T-cell (primary cell): ENCODE data around the gene GRIA3. TPM values are rescaled to one million over a fixed set of nuclear protein-coding genes. Genes with fewer than 3 reads are reported as not detected.

Source experiments
- ATAC-seq, 4 experiments: fragments of 200-7000 bp in 3 of 4; fragments of 150-1000 bp in 1 of 4; cut with Tn5 transposase; replicated peaks in 1 of 4; 1 replicate in 3 of 4; 2 replicates in 1 of 4; pipeline ENCODE4 v1.10.0; 2021; ENCODE audit warnings: moderate library complexity in 3 of 4, mild to moderate bottlenecking in 2 of 4, moderate number of reproducible peaks in 1 of 4
- CTCF ChIA-PET, 2 donors: fragments of 300-600 bp; sonication (Branson Sonifier 250); formaldehyde crosslinking; loops; one replicate each; lab custom pipeline; 2022; ENCODE audit warnings: antibody characterized with exemption in 2 of 2; lab: Charles Lee
- POLR2A ChIA-PET, 2 donors: fragments of 300-600 bp; sonication (Branson Sonifier 250); formaldehyde crosslinking; loops; one replicate each; lab custom pipeline; 2022; ENCODE audit warnings: antibody characterized with exemption in 2 of 2; lab: Charles Lee
- DNase-seq, 35 experiments: peaks; one replicate each; pipeline versions ENCODE4 v3.0.0 to v3.0.0-alpha.2; 2013 to 2023
- H3K27ac ChIP-seq: one replicate; pipeline ENCODE4 v1.5.1; 2013; ENCODE audit warnings: low read length
- H3K27me3 ChIP-seq, 2 experiments: replicated peaks in 1 of 2; 1 replicate in 1 of 2; 2 replicates in 1 of 2; pipeline versions ENCODE4 v1.6.1 to v1.7.0; 2013; ENCODE audit warnings: low read length in 1 of 2, mixed read lengths in 1 of 2; ENCODE audit not compliant: control insufficient read depth in 2 of 2, insufficient read depth in 2 of 2; ENCODE audit errors: extremely low read depth in 1 of 2
- H3K36me3 ChIP-seq, 2 donors: 1 replicate in 1 of 2; 2 replicates in 1 of 2; pipeline versions ENCODE4 v1.6.1 to v1.7.0; 2013; ENCODE audit warnings: low read length in 1 of 2; ENCODE audit not compliant: control insufficient read depth in 2 of 2, insufficient read depth in 1 of 2; ENCODE audit errors: extremely low read depth in 1 of 2
- H3K4me1 ChIP-seq, 2 experiments: 1 replicate in 1 of 2; 2 replicates in 1 of 2; pipeline versions ENCODE4 v1.6.1 to v1.7.0; 2013; ENCODE audit warnings: low read length in 2 of 2, mixed read lengths in 1 of 2; ENCODE audit not compliant: insufficient read depth in 2 of 2, control insufficient read depth in 1 of 2; ENCODE audit errors: extremely low read depth in 1 of 2
- H3K4me3 ChIP-seq, 2 donors: 1 replicate in 1 of 2; 2 replicates in 1 of 2; pipeline versions ENCODE4 v1.5.1 to v1.7.0; 2013; ENCODE audit warnings: mild to moderate bottlenecking in 2 of 2, low read length in 1 of 2, moderate library complexity in 1 of 2; ENCODE audit not compliant: control insufficient read depth in 1 of 2; ENCODE audit errors: extremely low read depth in 1 of 2
- H3K9me3 ChIP-seq: 2 replicates; pipeline ENCODE4 v1.7.0; 2013
- H3K27ac Mint-ChIP-seq, 2 donors: one replicate each; pipeline ENCODE4 v1.8.0; 2020 to 2021; ENCODE audit warnings: mild to moderate bottlenecking in 2 of 2, mixed read lengths in 2 of 2
- H3K27me3 Mint-ChIP-seq, 2 donors: one replicate each; pipeline ENCODE4 v1.8.0; 2021 to 2022; ENCODE audit warnings: mixed read lengths in 2 of 2
- H3K36me3 Mint-ChIP-seq: one replicate; pipeline ENCODE4 v1.8.0; 2021; ENCODE audit warnings: mixed read lengths
- H3K4me1 Mint-ChIP-seq, 3 donors: one replicate each; pipeline ENCODE4 v1.8.0; 2020 to 2022; ENCODE audit warnings: mixed read lengths in 3 of 3, mild to moderate bottlenecking in 1 of 3
- H3K4me3 Mint-ChIP-seq, 3 donors: one replicate each; pipeline ENCODE4 v1.8.0; 2020 to 2022; ENCODE audit warnings: mild to moderate bottlenecking in 3 of 3, mixed read lengths in 3 of 3, moderate library complexity in 3 of 3
- H3K9me3 Mint-ChIP-seq, 3 donors: one replicate each; pipeline ENCODE4 v1.8.0; 2020 to 2022; ENCODE audit warnings: mixed read lengths in 3 of 3
- WGBS: methylation state at CpG from one replicate; pipeline ENCODE4 v1.1.5; 2013; ENCODE audit warnings: missing lambda C conversion rate; ENCODE audit not compliant: insufficient coverage; 5-methylcytosine and 5-hydroxymethylcytosine counted together
- total RNA-seq, 35 experiments: library from RNA in 6 of 35; stranded (reverse) in 6 of 35; fragments of 120-200 nt in 1 of 35; gene quantifications; one replicate each; pipeline versions ENCODE4 v1.2.1 to v1.2.4 and lab custom pipeline; 2013 to 2026

GRIA3 gene
- total RNA-seq, 5 donors from 2014 or later (not counting 1 experiment from before 2014, with no cell fraction given): 0.82 TPM; not detected in 4

- peaks cover 0 to 4% (median 4%) of the 10 kb centered on the region in 3 donors for H3K9me3 Mint-ChIP-seq
- H3K4me1 Mint-ChIP-seq: no peaks in the 10 kb centered on the region
- POLR2A ChIA-PET: no interaction called here
- H3K27ac Mint-ChIP-seq: no peak overlapping the region
- CTCF ChIA-PET: no interaction called here
- Histone ChIP-seq H3K4me3 (no peak overlapping the region), H3K4me1 (no peaks in the 10 kb centered on the region), H3K9me3 (no peaks in the 10 kb centered on the region), H3K27me3 (no peaks in the 10 kb centered on the region), H3K27ac (no peak overlapping the region), H3K36me3 (no peaks in the 10 kb centered on the region)
- DNase-seq (no peak), ATAC-seq (no peak)
- no peaks in the 10 kb centered on the region for H3K27me3 Mint-ChIP-seq
- WGBS: no CpG with 5 or more reads among the region's 3 CpGs
- no peaks in the 10 kb centered on the region for H3K36me3 Mint-ChIP-seq
- no peak overlapping the region for H3K4me3 Mint-ChIP-seq
These were observed 107.5 kb downstream of the GRIA3 start for GRCh38 chrX:123291623-123292022.

- Histone ChIP-seq H3K4me1 (no peaks in the 10 kb centered on the region), H3K36me3 (no peaks in the 10 kb centered on the region), H3K27me3 (no peaks in the 10 kb centered on the region), H3K27ac (no peak overlapping the region), H3K9me3 (no peaks in the 10 kb centered on the region), H3K4me3 (no peak overlapping the region)
- Mint-ChIP-seq H3K9me3 (peaks cover 0 to 7% (median 4%) of the 10 kb centered on the region in 3 donors), H3K27ac (no peak overlapping the region), H3K36me3 (no peaks in the 10 kb centered on the region), H3K4me3 (no peak overlapping the region), H3K27me3 (peaks cover 0 to 15% of the 10 kb centered on the region in 2 donors), H3K4me1 (no peaks in the 10 kb centered on the region)
- ATAC-seq (no peak), DNase-seq (no peak)
- ChIA-PET POLR2A (interaction anchor here in 1 of 2 donors (0.6 kb wide), 1 partner anchor 320 kb away, joined by 3 read pairs; no protein-coding TSS in a partner anchor), CTCF (no interaction called here)
- WGBS: no CpG with 5 or more reads among the region's 1 CpG
These were observed 113.9 kb downstream of the GRIA3 start for GRCh38 chrX:123298026-123298425.

GRCh38 chrX:123303429-123303828 lies 119.4 kb downstream of the GRIA3 start:
- CTCF ChIA-PET: no interaction called here

GRCh38 chrX:123308658-123309057 lies 124.6 kb downstream of the GRIA3 start:
- Histone ChIP-seq H3K4me3 (no peak overlapping the region), H3K27me3 (no peaks in the 10 kb centered on the region), H3K36me3 (no peaks in the 10 kb centered on the region), H3K27ac (no peak overlapping the region), H3K4me1 (no peaks in the 10 kb centered on the region), H3K9me3 (no peaks in the 10 kb centered on the region)
- H3K9me3 Mint-ChIP-seq: peaks cover 0 to 4% (median 0%) of the 10 kb centered on the region in 3 donors
- no peak overlapping the region for H3K4me3 Mint-ChIP-seq
- H3K27ac Mint-ChIP-seq: no peak overlapping the region
- H3K27me3 Mint-ChIP-seq: peaks cover 0 to 4% of the 10 kb centered on the region in 2 donors
- no peaks in the 10 kb centered on the region for H3K36me3 Mint-ChIP-seq
- ATAC-seq: no peak
- WGBS: no CpG with 5 or more reads among the region's 5 CpGs
- no peak for DNase-seq
- CTCF ChIA-PET: no interaction called here
- POLR2A ChIA-PET: no interaction called here
- no peaks in the 10 kb centered on the region for H3K4me1 Mint-ChIP-seq

More at GRCh38 chrX:123303429-123303828, 119.4 kb downstream of the GRIA3 start:
- Mint-ChIP-seq H3K9me3 (peaks cover 0 to 7% (median 4%) of the 10 kb centered on the region in 3 donors), H3K4me3 (no peak overlapping the region), H3K4me1 (no peaks in the 10 kb centered on the region), H3K36me3 (no peaks in the 10 kb centered on the region), H3K27ac (no peak overlapping the region), H3K27me3 (peaks cover 0 to 18% of the 10 kb centered on the region in 2 donors)
- H3K4me1 ChIP-seq: no peaks in the 10 kb centered on the region
- POLR2A ChIA-PET: no interaction called here
- H3K27me3 ChIP-seq: no peaks in the 10 kb centered on the region
- no peak overlapping the region for H3K4me3 ChIP-seq
- H3K27ac ChIP-seq: no peak overlapping the region
- ATAC-seq (no peak), DNase-seq (no peak)
- no peaks in the 10 kb centered on the region for H3K36me3 ChIP-seq
- WGBS: no CpG with 5 or more reads among the region's 2 CpGs
- H3K9me3 ChIP-seq: no peaks in the 10 kb centered on the region

GRCh38 chrX:123310112-123310511 lies 126.0 kb downstream of the GRIA3 start:
- H3K36me3 Mint-ChIP-seq: no peaks in the 10 kb centered on the region
- CTCF ChIA-PET: no interaction called here

GRCh38 chrX:123311486-123311885 lies 127.4 kb downstream of the GRIA3 start:
- Histone ChIP-seq H3K27me3 (no peaks in the 10 kb centered on the region), H3K27ac (no peak overlapping the region), H3K4me3 (no peak overlapping the region), H3K9me3 (no peaks in the 10 kb centered on the region), H3K36me3 (no peaks in the 10 kb centered on the region), H3K4me1 (no peaks in the 10 kb centered on the region)
- Mint-ChIP-seq H3K4me3 (no peak overlapping the region), H3K4me1 (no peaks in the 10 kb centered on the region), H3K36me3 (no peaks in the 10 kb centered on the region), H3K27ac (no peak overlapping the region), H3K9me3 (peaks cover 0 to 4% (median 0%) of the 10 kb centered on the region in 3 donors), H3K27me3 (peaks cover 0 to 11% of the 10 kb centered on the region in 2 donors)
- CTCF ChIA-PET: no interaction called here
- WGBS: no CpG with 5 or more reads among the region's 1 CpG
- ATAC-seq: no peak
- DNase-seq: no peak
- POLR2A ChIA-PET: no interaction called here

More at GRCh38 chrX:123310112-123310511, 126.0 kb downstream of the GRIA3 start:
- Histone ChIP-seq H3K4me1 (no peaks in the 10 kb centered on the region), H3K27me3 (no peaks in the 10 kb centered on the region), H3K27ac (no peak overlapping the region), H3K9me3 (no peaks in the 10 kb centered on the region), H3K4me3 (no peak overlapping the region), H3K36me3 (no peaks in the 10 kb centered on the region)
- H3K27ac Mint-ChIP-seq: no peak overlapping the region
- ATAC-seq: no peak
- POLR2A ChIA-PET: no interaction called here
- no peak for DNase-seq
- no peaks in the 10 kb centered on the region for H3K4me1 Mint-ChIP-seq
- no peak overlapping the region for H3K4me3 Mint-ChIP-seq
- peaks cover 0 to 4% (median 0%) of the 10 kb centered on the region in 3 donors for H3K9me3 Mint-ChIP-seq
- peaks cover 0 to 11% of the 10 kb centered on the region in 2 donors for H3K27me3 Mint-ChIP-seq

GRCh38 chrX:123313486-123313885 lies 129.4 kb downstream of the GRIA3 start:
- Mint-ChIP-seq H3K4me3 (no peak overlapping the region), H3K27ac (no peak overlapping the region), H3K36me3 (no peaks in the 10 kb centered on the region), H3K9me3 (peaks cover 0 to 4% (median 0%) of the 10 kb centered on the region in 3 donors), H3K27me3 (peaks cover 0 to 11% of the 10 kb centered on the region in 2 donors), H3K4me1 (no peaks in the 10 kb centered on the region)
- no peak overlapping the region for H3K4me3 ChIP-seq
- no peaks in the 10 kb centered on the region for H3K9me3 ChIP-seq
- ATAC-seq (no peak), DNase-seq (no peak)
- CTCF ChIA-PET: interaction anchor here in 1 of 2 donors (0.5 kb wide), 1 partner anchor 570 kb away, joined by 4 read pairs; no protein-coding TSS in a partner anchor
- POLR2A ChIA-PET: no interaction called here
- H3K4me1 ChIP-seq: no peaks in the 10 kb centered on the region
- no peaks in the 10 kb centered on the region for H3K36me3 ChIP-seq
- no peak overlapping the region for H3K27ac ChIP-seq
- no peaks in the 10 kb centered on the region for H3K27me3 ChIP-seq
